ENCODE measurements around the gene PAQR4. TPM values are rescaled to one million over a fixed set of nuclear protein-coding genes. Genes with fewer than 3 reads are reported as not detected.

Gene PAQR4
- total RNA-seq, 2 donors from 2014 or later = 8.8 to 13.2 TPM

GRCh38 chr16:3021449-3022207 is 52.5 kb downstream of the PAQR4 start:
- WGBS, 2 donors = 11 to 13% methylated on average over 15 to 25 of the region's 25 CpGs
- no peaks in the 10 kb centered on the region for H3K27me3 ChIP-seq
- TF ChIP-seq POLR2A (IDR thresholded peaks at IDR 0.05) (peak in 1 of 3 donors; percentile 11), CTCF (IDR thresholded peaks at IDR 0.05) (peak in 4 of 7 experiments; percentile 45 to 50 (median 48))
- peaks cover 0 to 3% of the 10 kb centered on the region in 2 donors for H3K36me3 ChIP-seq (replicated peaks in 1 of 2; ENCODE audit: insufficient read depth in 1 of 2, low read depth in 2 of 2)
- H3K27ac ChIP-seq = peak overlapping the region; percentile 98 to 100 (median 100)
- peaks cover 64% of the 10 kb centered on the region for H3K4me1 ChIP-seq
- intact Hi-C loops (cut with DNase I) = no loop called here
- ATAC-seq (peak; percentile 20), DNase-seq (peak; percentile 85 to 88 (median 88))
- H3K9me3 ChIP-seq = no peaks in the 10 kb centered on the region
- H3K4me3 ChIP-seq = peak overlapping the region; percentile 24 to 97

DNA sequence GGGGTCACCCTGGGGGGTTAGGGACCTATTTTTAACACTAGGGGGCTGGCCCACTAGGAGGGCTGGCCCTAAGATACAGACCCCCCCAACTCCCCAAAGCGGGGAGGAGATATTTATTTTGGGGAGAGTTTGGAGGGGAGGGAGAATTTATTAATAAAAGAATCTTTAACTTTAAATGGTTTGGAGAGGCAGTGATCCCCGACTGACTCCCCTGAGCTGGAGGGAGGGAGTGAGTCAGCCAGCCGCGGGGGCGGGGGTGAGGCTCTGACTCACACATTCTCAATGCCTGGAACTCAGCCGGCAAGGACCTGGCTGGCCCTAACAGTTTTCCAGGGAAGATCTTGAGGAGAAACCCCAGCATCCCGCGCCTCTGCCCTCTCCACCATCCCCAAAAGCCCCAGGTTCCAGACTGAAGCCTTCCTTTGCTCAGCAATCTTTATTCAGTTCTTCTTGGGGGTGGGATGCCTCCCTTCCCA is 53.1 kb downstream of the PAQR4 start:
- ATAC-seq (peak; percentile 36), DNase-seq (peak; percentile 91 to 96 (median 93))
- intact Hi-C loops (cut with DNase I) = no loop called here
- Histone ChIP-seq H3K4me1 (peaks cover 68% of the 10 kb centered on the region), H3K36me3 (replicated peaks in 1 of 2; ENCODE audit: insufficient read depth in 1 of 2, low read depth in 2 of 2) (peaks cover 0 to 3% of the 10 kb centered on the region in 2 donors), H3K4me3 (peak overlapping the region in 1 of 2 donors; percentile 97), H3K27me3 (no peaks in the 10 kb centered on the region), H3K27ac (peak overlapping the region; percentile 98 to 100 (median 100)), H3K9me3 (no peaks in the 10 kb centered on the region)
- WGBS, 2 donors = 11 to 20% methylated on average over 8 of the region's 8 CpGs
- peak in 1 of 7 experiments; percentile 5 for TF ChIP-seq CTCF (IDR thresholded peaks at IDR 0.05)
- peak; percentile 59 to 73 (median 70) for TF ChIP-seq POLR2A (IDR thresholded peaks at IDR 0.05)

GRCh38 chr16:3022684-3023414 is 53.7 kb downstream of the PAQR4 start:
- DNase-seq (peak in 1 of 4 donors; percentile 51), ATAC-seq (no peak)
- intact Hi-C loops (cut with DNase I) = no loop called here

More at GRCh38 chr16:3022684-3023414, 53.7 kb downstream of the PAQR4 start:
- WGBS, 2 donors = 27 to 38% methylated on average over 7 to 8 of the region's 8 CpGs
- Histone ChIP-seq H3K4me1 (peaks cover 72% of the 10 kb centered on the region), H3K36me3 (replicated peaks in 1 of 2; ENCODE audit: insufficient read depth in 1 of 2, low read depth in 2 of 2) (peaks cover 0 to 3% of the 10 kb centered on the region in 2 donors), H3K27me3 (no peaks in the 10 kb centered on the region), H3K4me3 (no peak overlapping the region), H3K9me3 (no peaks in the 10 kb centered on the region), H3K27ac (peak overlapping the region; percentile 98 to 100 (median 100))
- peak in 1 of 3 donors; percentile 45 for TF ChIP-seq POLR2A (IDR thresholded peaks at IDR 0.05)
- TF ChIP-seq CTCF (IDR thresholded peaks at IDR 0.05) = no peak

Small RNAs within 50 kb of the gene (small RNA-seq; reads per million reads assigned to genes)
- gene LINC00514 = not detected

Other genes starting within 250 kb of the PAQR4 start
- 1 to 10 TPM in 1 of 2 donors, not detected in 1; 2.1 TPM for gene PRSS27, start 249.1 kb upstream of the PAQR4 start, total RNA-seq
- gene SRRM2, start 216.7 kb upstream of the PAQR4 start, total RNA-seq = 1,000 to 10,000 TPM in 1 of 2 donors, 100 to 1,000 TPM in 1; 231 to 1,198 TPM
- 100 to 1,000 TPM in 1 of 2 donors, 10 to 100 TPM in 1; 77.5 to 186 TPM for gene ELOB, start 192.1 kb upstream of the PAQR4 start, total RNA-seq
- not detected for gene PRSS33, start 181.8 kb upstream of the PAQR4 start, total RNA-seq
- gene PRSS41, start 170.9 kb upstream of the PAQR4 start, total RNA-seq = not detected
- 1 to 10 TPM in 1 of 2 donors, under 1 TPM in 1; 0.66 to 1.6 TPM for gene PRSS21, start 152.1 kb upstream of the PAQR4 start, total RNA-seq
- gene ZG16B, start 139.0 kb upstream of the PAQR4 start, total RNA-seq = not detected
- 10 to 100 TPM in 1 of 2 donors, 1 to 10 TPM in 1; 3.6 to 19.4 TPM for gene PRSS22, start 111.2 kb upstream of the PAQR4 start, total RNA-seq
- gene FLYWCH2, start 86.1 kb upstream of the PAQR4 start, total RNA-seq = 10 to 100 TPM; 23.6 to 49.1 TPM
- gene FLYWCH1, start 57.4 kb upstream of the PAQR4 start, total RNA-seq = 10 to 100 TPM; 24.6 to 53.7 TPM
- 1 to 10 TPM in 1 of 2 donors, not detected in 1; 6.3 TPM for gene KREMEN2, start 5.1 kb upstream of the PAQR4 start, total RNA-seq
- under 1 TPM in 1 of 2 donors, not detected in 1; 0.26 TPM for gene PKMYT1, start 11.1 kb downstream of the PAQR4 start, total RNA-seq
- gene CLDN9, start 43.6 kb downstream of the PAQR4 start, total RNA-seq = 10 to 100 TPM in 1 of 2 donors, 1 to 10 TPM in 1; 4.7 to 11.2 TPM
- under 1 TPM; 0.33 to 0.78 TPM for gene CLDN6, start 48.8 kb downstream of the PAQR4 start, total RNA-seq
- gene TNFRSF12A, start 51.0 kb downstream of the PAQR4 start, total RNA-seq = 100 to 1,000 TPM; 132 to 229 TPM
- 10 to 100 TPM in 1 of 2 donors, 1 to 10 TPM in 1; 6.9 to 15.3 TPM for gene HCFC1R1, start 54.6 kb downstream of the PAQR4 start, total RNA-seq
- 10 to 100 TPM; 11.7 to 21.8 TPM for gene THOC6, start 54.7 kb downstream of the PAQR4 start, total RNA-seq
- 100 to 1,000 TPM; 132 to 357 TPM for gene BICDL2, start 67.6 kb downstream of the PAQR4 start, total RNA-seq
- gene MMP25, start 77.2 kb downstream of the PAQR4 start, total RNA-seq = under 1 TPM; under 0.01 to 0.99 TPM
- gene IL32, start 96.3 kb downstream of the PAQR4 start, total RNA-seq = 100 to 1,000 TPM; 184 to 238 TPM
- not detected for gene ZSCAN10, start 129.9 kb downstream of the PAQR4 start, total RNA-seq
- gene ZNF205, start 143.2 kb downstream of the PAQR4 start, total RNA-seq = 10 to 100 TPM; 14.2 to 20.0 TPM
- gene ZNF213, start 165.7 kb downstream of the PAQR4 start, total RNA-seq = 10 to 100 TPM; 12.5 to 21.4 TPM
- not detected for gene OR1F1, start 218.9 kb downstream of the PAQR4 start, total RNA-seq

All from body of pancreas (tissue), 4 donors.